PFSK-1 (cell line): ENCODE measurements around the gene HIRA.

Source experiments
- POLR2AphosphoS5 ChIP-seq: IDR thresholded peaks from 2 replicates; pipeline ENCODE4 v1.6.1; 2012; ENCODE audit warnings: low read depth, mild to moderate bottlenecking, control low read depth, low read length, moderate library complexity
- REST ChIP-seq, 2 experiments: IDR thresholded peaks; 2 replicates each; pipeline versions ENCODE4 v1.6.1 to v1.8.0; 2011 to 2012; ENCODE audit warnings: low read depth in 2 of 2, low read length in 2 of 2, control low read depth in 1 of 2, inconsistent platforms in 1 of 2, mild to moderate bottlenecking in 1 of 2, moderate library complexity in 1 of 2; ENCODE audit not compliant: insufficient read depth in 1 of 2
- SIN3A ChIP-seq: IDR thresholded peaks from 2 replicates; pipeline ENCODE4 v1.6.1; 2012; ENCODE audit warnings: mild to moderate bottlenecking, low read length, moderate library complexity, borderline replicate concordance; ENCODE audit not compliant: insufficient read depth
- TAF1 ChIP-seq: IDR thresholded peaks from 2 replicates; pipeline ENCODE4 v1.6.1; 2012; ENCODE audit warnings: low read length, control low read depth, borderline replicate concordance; ENCODE audit not compliant: insufficient read depth

GRCh38 chr22:19453718-19454117 is 22.2 kb upstream of the HIRA start:
- TF ChIP-seq SIN3A (no peak), POLR2AphosphoS5 (no peak), TAF1 (no peak), REST (IDR thresholded peaks at IDR 0.05; ENCODE audit: insufficient read depth in 1 of 2, low read depth in 2 of 2, low read length in 2 of 2) (no peak)
